Measurements from ENCODE around the gene IGSF21.

The IGSF21 gene

GRCh38 chr1:18140411-18140810, 32.8 kb downstream of the IGSF21 start:
- POLR2A ChIA-PET, result no interaction called here
- CTCF ChIA-PET, result no interaction called here
- TF ChIP-seq CTCF (IDR thresholded peaks at IDR 0.05; ENCODE audit: control extremely low read depth, extremely low read depth, low read depth, missing control alignments), result no peak
- DNase-seq (ENCODE audit: extremely low spot score), result no peak

GRCh38 chr1:18141661-18142060, 34.1 kb downstream of the IGSF21 start:
- no peak for DNase-seq (ENCODE audit: extremely low spot score)
- no peak for TF ChIP-seq CTCF (IDR thresholded peaks at IDR 0.05; ENCODE audit: control extremely low read depth, extremely low read depth, low read depth, missing control alignments)
- ChIA-PET CTCF (no interaction called here), POLR2A (no interaction called here)

GRCh38 chr1:18142471-18142870, 34.9 kb downstream of the IGSF21 start:
- CTCF ChIA-PET, result no interaction called here
- no peak for TF ChIP-seq CTCF (IDR thresholded peaks at IDR 0.05; ENCODE audit: control extremely low read depth, extremely low read depth, low read depth, missing control alignments)
- no peak for DNase-seq (ENCODE audit: extremely low spot score)
- POLR2A ChIA-PET, result no interaction called here

- CTCF ChIA-PET, result no interaction called here
- no peak for TF ChIP-seq CTCF (IDR thresholded peaks at IDR 0.05; ENCODE audit: control extremely low read depth, extremely low read depth, low read depth, missing control alignments)
- DNase-seq (ENCODE audit: extremely low spot score), result no peak
- POLR2A ChIA-PET, result no interaction called here
Observed at GRCh38 chr1:18142969-18143368, 35.4 kb downstream of the IGSF21 start.

GRCh38 chr1:18144062-18144461, 36.5 kb downstream of the IGSF21 start:
- no peak for DNase-seq (ENCODE audit: extremely low spot score)
- TF ChIP-seq CTCF (IDR thresholded peaks at IDR 0.05; ENCODE audit: control extremely low read depth, extremely low read depth, low read depth, missing control alignments), result no peak
- ChIA-PET CTCF (no interaction called here), POLR2A (no interaction called here)

- CTCF ChIA-PET, result interaction anchor here (1.2 kb wide), 1 partner anchor 484 kb away, joined by 3 read pairs; no protein-coding TSS in a partner anchor
- TF ChIP-seq CTCF (IDR thresholded peaks at IDR 0.05; ENCODE audit: control extremely low read depth, extremely low read depth, low read depth, missing control alignments), result no peak
- no peak for DNase-seq (ENCODE audit: extremely low spot score)
- POLR2A ChIA-PET, result no interaction called here
Observed at GRCh38 chr1:18144916-18145647, 37.5 kb downstream of the IGSF21 start.
